Stimulated activated CD4-positive, alpha-beta T cell treated with anti-CD3 and anti-CD28 coated beads, Interleukin-4, amount 100 ng/mL, for 48 hours (primary cell): ENCODE measurements around the gene MKS1.
A peak's percentile ranks its signal among the peaks of the same experiment; 100 is the strongest.

Experiments
- DNase-seq, 2 donors: peaks; one replicate each; pipeline ENCODE4 v3.0.0-alpha.2; 2020; ENCODE audit warnings: low read depth in 2 of 2

The MKS1 gene

DNA sequence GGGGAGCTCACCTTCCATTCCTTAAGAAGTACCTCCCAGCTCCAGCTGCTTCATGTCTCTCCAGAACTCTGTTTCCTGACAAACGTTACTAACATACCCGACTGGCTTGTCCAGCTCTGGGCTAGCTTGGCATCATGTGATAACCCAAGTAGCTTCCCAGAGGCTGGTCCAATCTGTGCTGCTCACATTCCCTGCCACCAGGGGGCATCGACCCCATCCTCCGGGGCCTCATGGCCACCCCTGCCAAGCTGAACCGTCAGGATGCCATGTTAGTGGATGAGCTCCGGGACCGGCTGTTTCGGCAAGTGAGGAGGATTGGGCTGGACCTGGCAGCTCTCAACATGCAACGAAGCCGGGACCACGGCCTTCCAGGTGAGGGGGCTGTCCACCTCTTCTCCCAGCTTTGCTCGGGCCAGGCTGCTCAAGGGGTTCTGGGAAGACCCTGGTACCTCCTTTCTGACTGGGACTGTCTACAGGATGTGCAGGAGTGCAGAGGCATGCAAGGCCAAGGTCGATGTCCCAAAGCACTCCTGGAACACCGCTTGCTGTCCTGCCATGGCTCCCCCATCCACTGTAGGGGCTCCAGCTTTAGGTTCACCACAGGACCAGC is 18.9 kb downstream of the MKS1 start:
- peak; percentile 55 to 61 for DNase-seq

DNA sequence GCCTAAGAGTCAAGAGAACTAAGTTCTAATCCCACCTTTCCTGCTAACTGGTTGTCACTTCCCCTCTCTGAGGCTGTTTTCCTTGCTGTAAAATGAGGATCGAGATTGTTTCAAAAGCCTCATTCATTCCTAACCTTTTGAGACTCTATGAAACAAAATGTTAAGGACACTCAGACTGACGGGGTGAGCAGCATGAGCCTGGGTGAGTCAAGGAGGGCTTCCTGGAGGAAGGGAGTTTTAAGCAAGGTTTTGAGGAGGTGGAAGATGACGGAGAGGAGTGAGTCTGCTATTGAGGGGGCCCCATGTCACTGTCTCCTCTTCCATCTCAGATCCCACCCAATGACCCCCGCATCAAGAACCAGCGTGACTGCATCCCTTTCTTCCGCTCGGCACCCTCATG is 22.4 kb downstream of the MKS1 start:
- DNase-seq: no peak

DNA sequence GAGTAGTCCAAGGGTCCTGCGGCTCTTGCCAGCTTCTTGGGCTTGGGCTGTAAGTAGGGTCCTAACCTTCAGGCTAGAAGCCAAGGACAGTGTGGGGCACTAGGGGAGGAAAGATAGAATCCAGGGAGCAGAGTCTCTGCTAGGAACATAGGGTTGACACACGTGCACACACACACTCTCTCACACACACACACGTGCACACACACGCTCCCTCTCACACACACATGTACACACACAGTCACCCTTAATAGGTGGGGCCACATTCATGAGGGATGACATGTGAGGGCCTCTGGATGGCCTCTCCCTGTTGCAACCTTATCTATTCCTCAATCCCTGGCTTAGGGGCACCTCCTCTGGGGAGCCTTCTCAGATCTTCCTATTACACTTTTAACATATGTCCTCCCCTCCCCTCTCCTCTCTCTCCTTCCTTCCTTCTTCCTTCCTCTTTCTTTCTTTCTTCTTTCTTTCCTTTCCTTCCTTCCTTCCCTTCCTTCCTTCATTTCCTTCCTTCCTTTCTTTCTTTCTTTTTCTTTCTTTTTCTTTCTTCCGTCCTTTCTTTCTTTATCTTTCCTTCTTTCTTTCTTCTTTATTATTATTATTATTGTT is 23.4 kb downstream of the MKS1 start:
- no peak for DNase-seq

DNA sequence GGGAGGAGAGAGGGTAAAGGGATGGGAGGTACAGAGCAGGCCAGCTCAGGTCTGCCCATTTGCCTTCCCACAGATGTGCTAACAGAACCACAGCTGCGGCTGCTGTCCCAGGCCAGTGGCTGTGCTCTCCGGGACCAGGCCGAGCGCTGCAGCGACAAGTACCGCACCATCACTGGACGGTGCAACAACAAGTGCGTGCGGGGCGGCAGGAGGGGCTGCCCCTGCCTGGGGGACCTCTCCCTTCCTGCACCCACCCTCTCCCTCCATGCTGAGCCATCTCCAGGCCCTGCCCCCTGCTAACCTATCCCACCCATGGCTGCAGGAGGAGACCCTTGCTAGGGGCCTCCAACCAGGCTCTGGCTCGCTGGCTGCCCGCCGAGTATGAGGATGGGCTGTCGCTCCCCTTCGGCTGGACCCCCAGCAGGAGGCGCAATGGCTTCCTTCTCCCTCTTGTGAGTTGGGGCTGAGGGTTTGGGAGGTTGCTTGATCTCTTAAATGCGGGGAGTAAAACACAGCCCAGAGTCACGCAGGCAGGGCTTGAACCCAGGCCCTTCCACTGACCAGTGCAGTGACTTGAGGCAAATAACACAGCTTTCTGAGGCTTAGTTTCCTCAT is 25.3 kb downstream of the MKS1 start:
- DNase-seq: no peak

DNA sequence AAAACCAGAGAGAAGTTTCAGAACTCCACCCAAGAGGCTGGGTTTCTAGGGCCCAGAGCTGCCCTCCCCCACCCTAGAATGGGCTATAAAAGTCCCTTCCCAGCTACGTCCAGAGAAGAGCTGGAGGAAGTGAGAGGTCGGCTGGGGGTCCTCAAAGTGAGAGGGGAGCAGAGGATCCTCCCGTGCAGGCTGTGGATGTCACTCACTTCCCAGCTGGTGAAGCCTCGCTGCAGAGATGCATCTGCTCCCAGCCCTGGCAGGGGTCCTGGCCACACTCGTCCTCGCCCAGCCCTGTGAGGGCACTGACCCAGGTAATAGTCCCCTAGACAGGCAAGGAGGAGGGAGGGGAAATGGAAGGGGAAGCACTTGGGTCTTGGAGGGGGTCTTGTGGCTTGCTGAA is 26.4 kb downstream of the MKS1 start, which contains the start of gene EPX:
Gene EPX, plus strand, starts transcription at position 115 of the 400 bp plus-strand sequence. Its CDS starts 121 bp downstream, at position 236.
- DNase-seq: no peak

DNA sequence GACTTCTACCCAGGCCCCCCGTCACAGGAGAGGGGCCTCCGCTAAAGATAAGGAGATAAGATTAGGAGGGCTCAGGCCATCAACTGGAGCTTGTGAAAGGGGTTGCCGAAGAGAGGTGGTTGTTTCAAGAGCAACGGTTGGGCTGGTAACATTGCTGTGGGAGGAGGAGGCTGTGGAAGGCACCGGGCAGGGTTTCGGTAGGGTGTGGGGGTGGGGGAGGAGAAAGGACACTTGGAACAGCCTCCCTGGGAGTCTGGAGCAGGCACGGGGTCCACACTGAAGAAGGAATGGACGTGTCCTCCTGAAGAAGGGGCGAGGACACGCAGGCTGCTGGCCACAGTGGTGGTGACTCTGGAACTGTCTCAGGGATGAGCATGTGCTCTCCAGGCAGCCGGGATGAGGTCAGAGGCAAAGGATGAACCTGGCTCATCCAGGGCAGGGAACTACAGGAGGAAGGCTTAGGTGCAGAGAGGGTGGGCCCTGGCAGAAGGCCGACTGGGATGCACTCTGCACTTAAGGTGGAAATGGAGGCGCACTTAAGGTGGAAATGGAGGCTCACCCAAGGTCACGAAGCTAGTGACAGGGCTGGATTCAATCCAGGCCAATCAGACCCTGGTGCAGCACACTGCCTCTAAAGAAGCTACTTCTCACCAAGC is 27.7 kb downstream of the MKS1 start:
- DNase-seq: no peak

DNA sequence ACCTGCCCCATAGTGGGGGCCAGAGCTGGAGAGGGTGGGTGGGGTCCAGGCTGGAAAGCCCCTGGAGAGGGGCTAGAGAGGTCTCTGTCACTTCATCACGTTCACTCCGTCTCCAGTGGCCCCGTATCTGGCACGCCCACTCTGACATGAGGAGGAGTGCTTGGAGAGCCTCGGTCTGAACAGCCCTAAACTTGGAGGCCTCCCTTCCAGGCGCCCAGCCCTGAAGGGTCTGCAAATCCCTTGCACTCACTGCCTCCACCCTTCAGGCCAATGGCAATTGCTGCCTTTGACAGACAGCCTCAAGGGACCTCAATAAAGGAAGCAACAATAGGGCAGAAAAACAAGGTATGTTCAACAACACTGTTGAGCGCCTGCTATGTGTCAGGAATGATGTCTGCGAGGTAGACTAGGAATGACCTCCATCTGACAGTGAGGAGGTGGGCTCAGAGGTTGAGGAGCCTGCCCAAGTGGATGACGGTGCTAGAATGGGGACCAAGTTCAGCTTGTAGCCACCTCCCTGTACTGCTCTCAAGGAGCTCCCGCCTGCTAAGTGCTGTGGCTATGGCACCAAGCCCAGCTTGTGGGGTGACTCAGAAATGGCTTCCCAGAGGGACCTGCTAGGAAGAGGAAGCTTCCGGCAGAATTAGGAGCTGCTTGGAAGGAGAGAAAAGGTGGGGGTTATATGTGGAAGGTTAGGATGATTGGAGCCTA is 29.5 kb downstream of the MKS1 start:
- no peak for DNase-seq

DNA sequence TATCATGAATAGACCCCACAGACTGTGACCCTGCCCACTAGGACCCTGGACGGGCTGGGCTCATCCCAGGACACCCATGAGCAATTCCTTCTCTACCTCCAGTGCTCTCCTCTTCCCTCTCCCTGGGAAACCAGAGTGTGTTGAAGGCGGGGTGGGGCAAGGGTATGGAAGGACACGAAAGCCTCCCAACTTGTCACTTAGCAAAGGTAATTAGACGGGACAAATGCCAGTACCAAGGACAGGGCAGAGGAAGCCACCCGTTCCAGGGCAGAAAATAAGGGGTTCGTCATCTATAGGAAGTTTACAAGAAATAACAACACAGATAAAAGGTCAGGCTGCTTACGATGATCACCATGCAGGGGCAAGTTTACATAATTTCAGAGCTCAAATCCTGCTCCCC is 31.4 kb downstream of the MKS1 start:
- DNase-seq: no peak

DNA sequence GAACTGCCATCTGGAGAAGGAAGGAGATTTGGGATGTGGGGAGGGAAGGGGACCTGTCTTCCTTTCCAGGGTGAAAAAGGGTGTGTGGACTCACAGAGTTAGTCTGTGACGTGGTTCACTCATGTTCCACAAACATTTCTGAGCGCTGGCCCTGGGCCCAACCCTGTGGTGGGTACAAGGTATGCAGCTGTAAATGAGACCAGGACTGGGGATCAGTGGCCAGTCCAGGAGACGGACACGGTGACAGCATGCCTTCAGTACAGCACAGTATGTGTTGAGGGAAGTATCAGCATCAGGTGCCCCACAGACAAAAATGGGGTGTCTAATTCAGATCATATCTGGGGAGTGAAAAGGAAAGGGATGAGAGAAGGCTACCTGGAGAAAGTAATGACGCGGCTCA is 32.0 kb downstream of the MKS1 start:
- no peak for DNase-seq

DNA sequence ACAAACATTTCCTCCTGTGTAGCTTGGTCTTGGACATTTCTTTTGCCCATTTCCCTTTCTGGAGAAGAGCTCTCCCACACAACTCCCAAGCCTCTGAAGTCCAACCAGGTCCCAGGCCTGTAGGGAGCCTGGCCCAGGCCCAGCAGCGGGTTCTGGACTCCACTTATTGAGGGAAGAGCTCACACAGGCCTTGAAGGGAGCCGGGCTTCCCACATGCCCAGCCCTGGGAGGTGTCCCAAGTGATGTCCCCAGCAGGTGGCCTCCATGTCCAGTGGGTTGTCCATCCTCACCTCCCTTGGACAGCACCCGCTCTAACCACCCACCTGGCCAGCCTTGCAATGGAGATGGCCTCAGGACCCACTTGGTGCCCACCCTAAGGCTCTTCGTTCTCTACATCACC is 32.5 kb downstream of the MKS1 start:
- DNase-seq: no peak

DNA sequence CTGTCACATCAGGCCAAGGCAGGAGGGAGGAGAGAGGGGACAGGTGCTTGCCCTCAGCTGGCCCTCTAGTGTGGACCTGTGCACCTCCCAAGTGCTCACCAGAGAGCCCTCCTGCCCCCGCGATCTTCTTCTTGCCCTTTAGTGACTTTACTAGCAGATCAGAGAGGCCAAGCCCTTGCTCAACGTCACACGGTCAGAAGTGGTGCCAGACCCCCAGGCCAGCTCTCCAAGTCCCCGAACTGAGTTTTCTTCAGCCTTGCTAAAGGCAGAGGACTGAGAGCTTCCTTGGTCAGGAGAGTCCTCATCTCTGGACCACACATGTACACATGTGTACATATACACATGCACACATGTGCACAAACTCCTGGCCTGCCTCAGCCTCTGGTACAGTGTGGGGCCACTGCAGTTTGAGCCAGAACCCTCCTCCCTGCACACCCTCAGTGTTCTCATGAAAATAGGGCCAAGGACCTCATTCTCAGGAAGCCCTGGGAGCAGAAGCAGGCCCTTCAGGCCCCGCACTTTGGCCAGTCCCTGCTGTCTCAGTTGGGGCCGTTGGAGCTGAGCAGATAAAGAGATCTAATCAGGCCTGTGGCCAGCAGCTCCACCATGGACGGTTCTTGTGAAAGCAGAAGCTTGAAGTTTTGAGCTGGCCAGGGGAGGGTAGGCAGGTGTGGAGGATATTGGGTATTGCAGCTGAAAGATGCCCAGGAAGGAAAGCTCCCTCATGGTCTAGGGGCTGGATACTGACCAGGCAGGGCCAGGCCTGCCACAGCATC is 33.9 kb downstream of the MKS1 start:
- no peak for DNase-seq

DNA sequence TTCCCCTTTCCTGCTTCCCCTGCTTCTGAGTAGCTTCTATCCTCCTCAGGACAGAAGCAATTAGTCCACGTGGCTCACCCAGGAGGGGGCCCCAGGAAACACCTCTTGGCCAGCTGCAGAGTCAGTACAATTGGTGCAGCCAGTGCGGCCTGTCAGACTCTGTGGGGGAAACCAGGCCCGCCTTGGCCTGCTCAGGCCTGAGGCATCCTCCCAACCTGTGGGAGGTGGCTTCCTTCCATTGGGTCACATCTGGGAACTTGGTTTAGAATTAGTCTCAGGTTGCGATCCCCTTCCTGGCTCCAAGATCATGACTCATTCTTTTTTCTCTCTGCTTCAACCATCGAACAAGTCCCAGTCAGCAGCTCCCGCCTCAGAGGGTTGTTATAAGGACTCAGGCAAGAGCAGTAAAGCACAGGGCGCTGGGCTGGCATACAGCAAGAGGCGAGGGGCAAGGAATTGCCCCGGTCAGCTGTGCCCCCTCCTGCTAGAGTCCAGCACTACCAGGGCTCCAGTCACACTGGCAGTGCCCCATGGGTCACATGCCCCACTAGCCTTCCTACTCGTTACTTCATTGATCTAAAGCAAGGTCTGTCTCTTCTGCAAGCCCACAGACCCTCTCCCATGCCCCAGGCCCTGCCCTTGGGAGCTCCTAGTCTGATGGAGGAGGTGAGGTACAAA is 34.6 kb downstream of the MKS1 start:
- no peak for DNase-seq

DNA sequence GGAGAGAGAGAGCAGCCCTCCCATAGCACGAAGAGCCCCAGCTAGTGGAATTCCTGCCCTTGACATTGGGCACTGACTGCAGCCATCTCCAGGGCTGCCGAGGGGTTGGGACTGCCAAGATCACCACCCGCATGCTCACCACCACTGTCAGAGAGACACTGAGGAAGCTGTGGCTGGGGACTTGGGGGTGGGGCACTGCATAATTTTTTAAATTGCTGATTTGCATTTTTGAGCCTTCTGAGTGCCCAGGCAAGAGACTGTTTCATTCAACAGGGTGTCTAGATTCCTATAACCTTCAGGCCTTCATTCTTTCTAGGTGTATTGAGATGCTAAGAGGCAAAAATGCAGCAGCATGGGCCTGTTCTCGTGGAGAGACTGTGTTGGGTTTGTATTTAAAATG is 35.5 kb downstream of the MKS1 start:
- DNase-seq: no peak

DNA sequence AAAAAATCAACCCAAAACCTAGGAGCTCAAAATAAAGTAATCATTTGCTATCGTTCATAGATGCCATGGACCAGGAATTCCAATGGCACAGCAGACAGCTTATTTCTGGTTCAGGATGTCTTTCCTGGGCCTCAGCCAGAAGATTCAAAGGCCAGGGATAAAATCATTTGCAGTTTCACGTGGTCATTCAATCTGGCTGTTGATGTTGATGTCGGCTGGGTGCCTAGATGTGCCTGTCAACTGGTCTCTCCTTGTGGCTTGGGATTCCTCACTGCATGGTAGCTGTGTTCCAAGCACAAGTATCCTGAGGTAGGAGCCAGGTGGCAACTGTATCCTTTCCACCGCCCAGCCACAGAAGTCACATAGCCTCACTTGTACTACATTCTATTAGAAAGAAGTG is 37.3 kb downstream of the MKS1 start:
- DNase-seq: no peak

DNA sequence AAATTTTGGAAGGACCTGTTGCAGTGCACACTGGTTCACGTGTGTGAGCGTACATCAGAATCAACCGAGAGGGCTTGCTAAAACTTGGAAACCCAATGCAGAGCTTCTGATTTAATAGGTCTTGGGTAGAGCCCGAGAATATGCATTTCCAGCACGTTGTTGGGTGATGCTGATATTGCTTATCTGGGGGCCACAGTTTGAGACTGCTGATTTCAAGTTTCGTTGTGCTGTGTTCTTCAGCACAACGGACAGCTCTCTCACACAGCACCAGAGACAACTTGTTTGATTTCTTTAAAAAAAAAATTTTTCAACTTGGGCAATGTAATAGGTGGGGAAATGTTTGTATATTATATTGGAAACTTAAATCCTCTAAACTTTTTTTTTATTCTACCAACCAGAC is 42.9 kb downstream of the MKS1 start:
- DNase-seq: no peak

DNA sequence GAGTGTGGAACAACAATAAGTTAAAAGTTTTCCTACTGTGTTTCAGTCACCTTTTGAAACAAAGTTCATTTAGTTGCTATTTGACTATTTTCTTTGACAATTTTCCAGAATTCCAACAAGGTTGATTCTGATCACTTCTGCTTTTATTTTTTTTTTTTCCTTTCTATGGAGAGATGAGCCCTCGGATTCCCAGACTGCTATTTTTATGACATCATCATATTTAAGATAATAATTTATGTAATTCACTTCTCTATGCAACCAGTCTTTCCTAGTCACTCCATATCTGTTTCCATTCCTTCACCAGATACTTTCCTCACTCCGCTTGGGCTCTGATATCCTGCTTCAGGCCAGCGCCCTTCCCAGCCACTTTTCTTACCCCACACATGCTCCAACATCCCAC is 44.2 kb downstream of the MKS1 start:
- no peak for DNase-seq

DNA sequence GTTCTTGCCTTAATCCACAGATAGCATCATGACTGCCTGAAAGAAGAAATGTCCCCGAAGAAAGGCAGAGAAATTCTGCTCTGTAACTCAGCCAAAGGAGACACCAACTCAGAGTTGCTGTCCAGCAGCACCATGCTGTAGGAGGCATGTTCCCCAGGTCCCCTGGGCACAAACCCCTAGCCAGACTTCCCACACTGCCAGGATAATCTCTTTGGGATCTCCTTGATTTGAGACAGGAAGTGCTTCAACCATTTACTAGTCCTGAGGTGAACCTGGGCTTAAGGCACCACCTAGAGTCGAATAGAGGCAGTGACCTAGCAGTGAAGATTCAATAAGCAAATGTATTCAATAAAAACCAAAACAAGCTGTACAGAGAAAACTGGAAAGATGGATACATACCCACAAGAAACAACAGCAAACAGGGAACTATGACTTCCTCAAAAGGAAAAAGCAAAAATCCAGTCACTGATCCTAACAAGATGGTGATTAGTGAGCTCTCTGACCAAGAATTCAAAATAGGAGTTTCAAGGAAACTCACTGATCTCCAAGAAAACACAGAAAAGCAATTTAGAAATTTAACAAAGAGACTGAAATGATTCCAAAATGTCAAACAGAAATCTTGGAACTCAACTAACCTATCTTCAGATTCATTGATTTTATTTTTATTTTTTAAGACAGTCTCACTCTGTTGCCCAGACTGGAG is 46.5 kb downstream of the MKS1 start:
- DNase-seq: peak in 1 of 2 donors; percentile 17

DNA sequence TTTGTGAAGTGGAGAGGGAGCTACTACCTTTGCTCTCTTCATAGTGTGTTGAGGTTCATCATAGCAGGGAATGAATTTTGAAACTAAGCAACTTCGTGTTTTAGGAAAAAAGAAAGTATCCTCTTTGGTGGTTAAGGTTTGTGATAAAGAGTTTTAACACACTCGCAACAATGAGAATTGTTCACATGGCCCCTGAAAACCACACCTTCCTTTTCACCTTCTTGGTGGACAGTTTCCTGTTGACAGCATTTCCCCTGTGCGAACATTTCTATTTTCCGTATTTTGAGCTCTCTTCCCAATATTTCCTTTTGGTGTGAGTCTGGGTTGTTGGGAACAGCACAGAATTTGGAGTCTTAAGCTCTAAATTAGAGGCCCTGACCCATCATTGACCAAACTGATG is 48.4 kb downstream of the MKS1 start:
- no peak for DNase-seq

DNA sequence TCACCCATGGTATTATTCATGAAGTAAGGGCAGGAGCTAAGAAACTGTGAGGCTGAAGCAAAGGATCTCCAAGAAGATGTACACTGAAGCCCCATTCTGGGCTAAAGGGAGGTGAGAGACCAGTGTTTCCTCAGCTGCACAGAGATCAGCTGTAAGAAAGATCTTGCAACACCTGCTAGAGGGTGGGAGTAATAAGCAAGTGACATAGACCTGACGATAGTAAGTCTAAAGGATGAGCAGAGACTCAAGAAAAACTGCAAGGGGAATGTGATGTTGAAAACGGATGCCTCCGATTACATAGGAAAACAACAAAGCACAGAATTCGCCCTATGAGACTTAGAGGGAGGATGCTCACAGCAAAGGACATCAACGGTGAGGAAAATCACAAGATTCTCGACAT is 52.4 kb downstream of the MKS1 start, which contains the start of gene OR4D2:
Gene OR4D2, plus strand, starts transcription at position 301 of the 400 bp plus-strand sequence. CDS start 2,674 bp downstream, outside the sequence.
- no peak for DNase-seq

DNA sequence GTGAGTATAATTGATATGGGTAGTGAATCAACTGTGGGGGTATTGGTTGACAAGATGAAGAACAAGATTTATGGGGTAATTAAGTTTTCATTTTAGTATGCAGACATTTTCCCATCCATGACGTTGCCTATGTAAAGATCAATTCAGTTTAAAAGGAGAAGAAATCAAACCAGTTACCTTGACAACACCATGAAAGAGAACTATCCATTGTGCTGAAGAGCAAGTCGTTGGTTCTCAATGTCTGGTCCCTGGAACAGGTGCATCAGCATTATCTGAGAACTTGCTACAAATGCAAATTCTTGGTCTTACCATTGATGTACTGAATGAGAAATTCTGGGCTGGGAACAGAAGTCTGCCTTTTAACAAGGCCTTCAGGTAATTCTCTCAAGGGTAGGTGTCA is 53.1 kb downstream of the MKS1 start:
- DNase-seq: no peak
